MM.1S (cell line): ENCODE results near the gene NGRN.
A peak's percentile ranks its signal among the peaks of the same experiment; 100 is the strongest.

Experiments used
- DNase-seq: peaks from one replicate; pipeline ENCODE4 v3.0.0-alpha.2; 2015
- H2AFZ ChIP-seq: fragments of 300-600 bp; sonication (generic); 2 replicates; pipeline ENCODE4 v1.6.0; 2016; ENCODE audit warnings: antibody characterized with exemption, low read length
- H3F3A ChIP-seq: fragments of 300-600 bp; sonication (generic); 2 replicates; pipeline ENCODE4 v1.6.1; 2016; ENCODE audit warnings: mild to moderate bottlenecking, antibody characterized with exemption, low read length, moderate library complexity, mixed read lengths; ENCODE audit not compliant: insufficient read depth
- H3K27ac ChIP-seq: fragments of 300-600 bp; sonication (generic); 2 replicates; pipeline ENCODE4 v1.5.1; 2016; ENCODE audit warnings: mild to moderate bottlenecking, low read length
- H3K27me3 ChIP-seq: fragments of 300-600 bp; sonication (generic); replicated peaks from 2 replicates; pipeline ENCODE4 v1.6.0; 2016; ENCODE audit warnings: low read length; ENCODE audit not compliant: insufficient read depth
- H3K36me3 ChIP-seq: fragments of 300-600 bp; sonication (generic); replicated peaks from 2 replicates; pipeline ENCODE4 v1.6.1; 2016; ENCODE audit warnings: mild to moderate bottlenecking, low read length, mixed read lengths; ENCODE audit not compliant: insufficient read depth
- H3K4me1 ChIP-seq: fragments of 300-600 bp; sonication (generic); 2 replicates; pipeline ENCODE4 v1.6.1; 2016; ENCODE audit warnings: low read length, mixed read lengths
- H3K4me2 ChIP-seq: fragments of 300-600 bp; sonication (generic); 2 replicates; pipeline ENCODE4 v1.6.0; 2016; ENCODE audit warnings: low read depth, low read length
- H3K4me3 ChIP-seq: fragments of 300-600 bp; sonication (generic); 2 replicates; pipeline ENCODE4 v1.5.1; 2016; ENCODE audit warnings: low read length, mixed read lengths
- H3K79me2 ChIP-seq: fragments of 300-600 bp; sonication (generic); 2 replicates; pipeline ENCODE4 v1.6.1; 2016; ENCODE audit warnings: mixed run types, low read length, mixed read lengths
- H3K9ac ChIP-seq: fragments of 300-600 bp; sonication (generic); 2 replicates; pipeline ENCODE4 v1.6.1; 2016; ENCODE audit warnings: low read length, mixed read lengths
- H3K9me2 ChIP-seq: fragments of 300-600 bp; sonication (generic); replicated peaks from 2 replicates; pipeline ENCODE4 v1.6.1; 2016; ENCODE audit warnings: mild to moderate bottlenecking, low read length, mixed read lengths; ENCODE audit not compliant: insufficient read depth
- H3K9me3 ChIP-seq: fragments of 300-600 bp; sonication (generic); replicated peaks from 2 replicates; pipeline ENCODE4 v1.6.1; 2016; ENCODE audit warnings: mild to moderate bottlenecking, low read length, mixed read lengths; ENCODE audit not compliant: insufficient read depth
- H4K20me1 ChIP-seq: fragments of 300-600 bp; sonication (generic); 2 replicates; pipeline ENCODE4 v1.6.1; 2016; ENCODE audit warnings: mild to moderate bottlenecking, low read length, moderate library complexity, mixed read lengths; ENCODE audit not compliant: insufficient read depth
- EZH2 ChIP-seq: fragments of 300-600 bp; sonication (generic); optimal IDR thresholded peaks from 2 replicates; pipeline ENCODE3; 2017; ENCODE audit warnings: low read depth, mild to moderate bottlenecking, antibody characterized with exemption, low read length, mixed read lengths
- EZH2phosphoT487 ChIP-seq: fragments of 300-600 bp; sonication (generic); IDR thresholded peaks from 2 replicates; pipeline ENCODE4 v1.6.1; 2018; ENCODE audit warnings: antibody characterized with exemption, low read length
- TF ChIP-seq, protein P1 (sequence below): fragments of 300-600 bp; sonication (generic); IDR thresholded peaks from 2 replicates; pipeline ENCODE4 v1.5.1; 2016; ENCODE audit warnings: antibody characterized with exemption, low read length, mixed read lengths

Gene NGRN

DNA sequence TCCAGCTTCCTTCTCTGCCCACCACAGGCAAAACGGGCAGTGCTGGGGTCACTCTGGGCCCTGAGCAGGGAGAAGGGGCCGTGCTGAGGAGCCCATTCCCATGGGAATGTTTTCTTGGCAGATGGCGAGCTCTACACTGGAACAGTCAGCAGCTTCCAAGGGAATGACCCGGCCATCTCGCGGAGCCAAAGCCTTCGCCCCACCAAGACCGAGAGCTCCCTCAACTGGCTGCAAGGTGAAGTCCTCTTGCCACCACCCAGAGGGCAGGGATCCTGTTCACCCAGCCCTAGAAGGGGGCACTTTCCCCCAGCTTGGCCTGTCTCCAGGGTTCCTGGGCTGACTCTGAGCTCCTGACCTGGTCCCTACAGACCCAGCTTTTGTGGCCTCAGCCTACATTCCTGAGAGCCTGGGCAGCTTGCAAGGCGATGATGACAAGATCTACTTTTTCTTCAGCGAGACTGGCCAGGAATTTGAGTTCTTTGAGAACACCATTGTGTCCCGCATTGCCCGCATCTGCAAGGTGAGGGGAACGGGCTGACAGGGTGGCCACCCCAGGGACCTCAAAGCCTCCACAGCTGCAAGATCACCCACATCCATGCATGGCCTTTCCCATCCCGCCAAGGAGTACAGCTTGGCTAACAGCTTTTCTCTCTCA, 44.1 kb upstream of the NGRN start:
- no peak overlapping the region for H3K4me2 ChIP-seq

DNA sequence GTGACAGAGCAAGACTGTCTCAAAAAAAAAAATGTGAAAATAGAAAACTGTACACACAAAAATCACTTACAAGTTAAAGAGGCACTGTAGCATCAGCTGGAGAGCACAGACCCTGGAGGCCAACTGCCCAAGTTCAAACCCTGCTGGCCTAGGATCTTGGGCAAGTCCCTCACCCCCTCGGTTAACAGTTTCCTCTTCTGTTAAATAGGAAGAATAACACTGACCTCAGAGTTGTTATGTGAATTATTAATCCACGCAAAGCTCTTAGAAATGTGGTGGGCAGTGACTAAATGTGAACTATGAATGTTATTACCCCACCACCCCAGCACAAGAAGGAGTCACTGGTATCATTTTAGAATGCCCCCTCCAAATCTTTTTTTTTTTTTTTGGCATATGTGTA, 42.9 kb upstream of the NGRN start:
- H3K9me3 ChIP-seq: no peaks in the 10 kb centered on the region
- H3K4me3 ChIP-seq: no peak overlapping the region
- no peaks in the 10 kb centered on the region for H3K36me3 ChIP-seq
- no peaks in the 10 kb centered on the region for H3K9me2 ChIP-seq
- no peak overlapping the region for H2AFZ ChIP-seq
- no peaks in the 10 kb centered on the region for H3F3A ChIP-seq
- H3K9ac ChIP-seq: no peak overlapping the region
- no peaks in the 10 kb centered on the region for H4K20me1 ChIP-seq
- H3K27me3 ChIP-seq: no peaks in the 10 kb centered on the region
- DNase-seq: no peak
- no peak overlapping the region for H3K4me2 ChIP-seq
- TF ChIP-seq EZH2phosphoT487: no peak
- no peak for TF ChIP-seq EZH2
- TF ChIP-seq, protein P1, sequence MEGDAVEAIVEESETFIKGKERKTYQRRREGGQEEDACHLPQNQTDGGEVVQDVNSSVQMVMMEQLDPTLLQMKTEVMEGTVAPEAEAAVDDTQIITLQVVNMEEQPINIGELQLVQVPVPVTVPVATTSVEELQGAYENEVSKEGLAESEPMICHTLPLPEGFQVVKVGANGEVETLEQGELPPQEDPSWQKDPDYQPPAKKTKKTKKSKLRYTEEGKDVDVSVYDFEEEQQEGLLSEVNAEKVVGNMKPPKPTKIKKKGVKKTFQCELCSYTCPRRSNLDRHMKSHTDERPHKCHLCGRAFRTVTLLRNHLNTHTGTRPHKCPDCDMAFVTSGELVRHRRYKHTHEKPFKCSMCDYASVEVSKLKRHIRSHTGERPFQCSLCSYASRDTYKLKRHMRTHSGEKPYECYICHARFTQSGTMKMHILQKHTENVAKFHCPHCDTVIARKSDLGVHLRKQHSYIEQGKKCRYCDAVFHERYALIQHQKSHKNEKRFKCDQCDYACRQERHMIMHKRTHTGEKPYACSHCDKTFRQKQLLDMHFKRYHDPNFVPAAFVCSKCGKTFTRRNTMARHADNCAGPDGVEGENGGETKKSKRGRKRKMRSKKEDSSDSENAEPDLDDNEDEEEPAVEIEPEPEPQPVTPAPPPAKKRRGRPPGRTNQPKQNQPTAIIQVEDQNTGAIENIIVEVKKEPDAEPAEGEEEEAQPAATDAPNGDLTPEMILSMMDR: no peak
- 0 out of 2 replicates have a peak, but pooled peaks cover 2% of the 10 kb centered on the region for H3K79me2 ChIP-seq
- H3K4me1 ChIP-seq: no peaks in the 10 kb centered on the region
- no peak overlapping the region for H3K27ac ChIP-seq

More for the DNA sequence above, 44.1 kb upstream of the NGRN start:
- no peak overlapping the region for H3K4me3 ChIP-seq
- no peaks in the 10 kb centered on the region for H3F3A ChIP-seq
- peak; percentile 32 for DNase-seq
- H3K9me2 ChIP-seq: no peaks in the 10 kb centered on the region
- H4K20me1 ChIP-seq: no peaks in the 10 kb centered on the region
- H3K27me3 ChIP-seq: no peaks in the 10 kb centered on the region
- no peaks in the 10 kb centered on the region for H3K36me3 ChIP-seq
- no peak overlapping the region for H3K9ac ChIP-seq
- 0 out of 2 replicates have a peak, but pooled peaks cover 5% of the 10 kb centered on the region for H3K79me2 ChIP-seq
- H3K27ac ChIP-seq: no peak overlapping the region
- no peaks in the 10 kb centered on the region for H3K4me1 ChIP-seq
- H2AFZ ChIP-seq: no peak overlapping the region
- TF ChIP-seq, protein P1: peak; percentile 65
- TF ChIP-seq EZH2: no peak
- no peaks in the 10 kb centered on the region for H3K9me3 ChIP-seq

DNA sequence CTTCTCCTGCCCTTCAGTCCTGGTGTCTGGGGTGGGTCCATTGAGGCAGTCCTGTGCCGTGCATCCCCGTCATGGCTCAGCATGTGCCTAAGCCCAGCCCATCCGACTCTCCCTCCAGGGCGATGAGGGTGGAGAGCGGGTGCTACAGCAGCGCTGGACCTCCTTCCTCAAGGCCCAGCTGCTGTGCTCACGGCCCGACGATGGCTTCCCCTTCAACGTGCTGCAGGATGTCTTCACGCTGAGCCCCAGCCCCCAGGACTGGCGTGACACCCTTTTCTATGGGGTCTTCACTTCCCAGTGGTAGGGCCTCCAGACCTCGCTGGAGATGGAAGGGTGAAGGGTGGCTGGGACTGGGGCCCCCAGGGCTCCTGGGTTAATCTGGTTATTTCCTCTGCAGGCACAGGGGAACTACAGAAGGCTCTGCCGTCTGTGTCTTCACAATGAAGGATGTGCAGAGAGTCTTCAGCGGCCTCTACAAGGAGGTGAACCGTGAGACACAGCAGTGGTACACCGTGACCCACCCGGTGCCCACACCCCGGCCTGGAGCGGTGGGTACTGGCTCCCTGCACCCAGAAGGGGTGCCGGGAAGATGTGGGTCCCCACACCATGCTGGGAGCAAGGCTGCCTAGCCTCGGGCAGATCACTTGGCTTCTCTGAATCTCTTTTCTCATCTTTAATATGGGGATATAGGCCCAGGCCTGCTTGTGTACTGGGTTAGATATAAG, 41.9 kb upstream of the NGRN start:
- H2AFZ ChIP-seq: no peak overlapping the region
- H3K27me3 ChIP-seq: no peaks in the 10 kb centered on the region
- no peak overlapping the region for H3K4me2 ChIP-seq
- H3K9ac ChIP-seq: no peak overlapping the region
- no peak for DNase-seq
- H3K4me1 ChIP-seq: no peaks in the 10 kb centered on the region
- H3K4me3 ChIP-seq: no peak overlapping the region
- H3K9me3 ChIP-seq: no peaks in the 10 kb centered on the region
- TF ChIP-seq, protein P1: no peak
- TF ChIP-seq EZH2phosphoT487 (no peak), EZH2 (no peak)
- no peaks in the 10 kb centered on the region for H4K20me1 ChIP-seq
- no peaks in the 10 kb centered on the region for H3F3A ChIP-seq
- no peak overlapping the region for H3K27ac ChIP-seq
- H3K9me2 ChIP-seq: no peaks in the 10 kb centered on the region
- H3K79me2 ChIP-seq: no peaks in the 10 kb centered on the region
- H3K36me3 ChIP-seq: peaks cover 3% of the 10 kb centered on the region; the same call in 1 of the 2 replicates
